Tibial artery (tissue), 4 donors: ENCODE results near the gene SEPTIN7.
A peak's percentile ranks its signal among the peaks of the same experiment; 100 is the strongest.
"Not testable (repeated sequence)": the region's sequence is repeated elsewhere in the genome, so short reads cannot be mapped to it uniquely, and the experiment has no call there.

Experiments
- DNase-seq, 2 donors: peaks; one replicate each; pipeline ENCODE4 v3.0.0-alpha.2; 2019
- H3K27ac ChIP-seq, 2 donors: fragments of 200-600 bp; sonication (generic) in 1 of 2; 1 replicate in 1 of 2; 2 replicates in 1 of 2; pipeline ENCODE4 v1.5.1; 2018 to 2019; ENCODE audit warnings: mild to moderate bottlenecking in 1 of 2
- H3K27me3 ChIP-seq, 2 donors: fragments of 200-600 bp; sonication (generic) in 1 of 2; one replicate each; pipeline versions ENCODE4 v1.5.1 to v1.6.0; 2016 to 2019
- H3K36me3 ChIP-seq, 3 donors: fragments of 200-600 bp; sonication (generic) in 2 of 3; one replicate each; pipeline ENCODE4 v1.5.1; 2016 to 2019; ENCODE audit warnings: mild to moderate bottlenecking in 2 of 3
- H3K4me1 ChIP-seq, 4 donors: fragments of 200-600 bp; sonication (generic) in 2 of 4; 1 replicate in 3 of 4; 2 replicates in 1 of 4; pipeline ENCODE4 v1.5.1; 2016 to 2019
- H3K4me3 ChIP-seq, 2 donors: fragments of 200-600 bp; sonication (generic) in 1 of 2; 1 replicate in 1 of 2; 2 replicates in 1 of 2; pipeline ENCODE4 v1.5.1; 2018 to 2019; ENCODE audit warnings: mild to moderate bottlenecking in 2 of 2
- H3K9me3 ChIP-seq, 3 donors: fragments of 200-600 bp; sonication (generic) in 1 of 3; one replicate each; pipeline ENCODE4 v1.5.1; 2016 to 2019
- CTCF ChIP-seq, 2 experiments: fragments of 200-600 bp in 1 of 2; fragments of 450-650 bp in 1 of 2; IDR thresholded peaks; one replicate each; pipeline ENCODE4 v1.5.1; 2017 to 2019; ENCODE audit warnings: antibody characterized with exemption in 2 of 2, mild to moderate bottlenecking in 1 of 2, moderate library complexity in 1 of 2
- intact Hi-C: fragments of 100-400 bp; cut with DNase I; formaldehyde crosslinking; loops from one replicate; pipeline ENCODE4 v1.15.0; 2023; ENCODE audit warnings: low total_unique reads

The SEPTIN7 gene

GRCh38 chr7:35800718-35801391 lies at the start of gene SEPTIN7:
Gene SEPTIN7 (plus strand): TSS chr7:35801057. CDS start chr7:35801210, 153 bp downstream.
- DNase-seq, result peak; percentile 98 to 100
- Histone ChIP-seq H3K27me3 (no peaks in the 10 kb centered on the region), H3K4me1 (peaks cover 5 to 41% (median 23%) of the 10 kb centered on the region in 4 donors), H3K36me3 (no peaks in the 10 kb centered on the region), H3K4me3 (peak within 1 kb of the TSS; percentile 94 to 96), H3K27ac (peak within 1 kb of the TSS; percentile 97 to 98), H3K9me3 (no peaks in the 10 kb centered on the region)
- intact Hi-C loops, result loop anchor here (5.0 to 10.0 kb wide), 2 partner anchors 74 to 84 kb away; no protein-coding TSS in a partner anchor
- TF ChIP-seq CTCF (IDR thresholded peaks at IDR 0.05), result no peak

- Histone ChIP-seq H3K4me3 (no peak overlapping the region), H3K36me3 (no peaks in the 10 kb centered on the region), H3K9me3 (no peaks in the 10 kb centered on the region), H3K27me3 (no peaks in the 10 kb centered on the region), H3K27ac (no peak overlapping the region), H3K4me1 (peaks cover 0 to 13% (median 5%) of the 10 kb centered on the region in 4 donors)
- DNase-seq, result no peak
- intact Hi-C loops, result no loop called here
- TF ChIP-seq CTCF (IDR thresholded peaks at IDR 0.05), result no peak
These were observed 48.1 kb upstream of the SEPTIN7 start for GRCh38 chr7:35752742-35753141.

GRCh38 chr7:35753761-35754603 lies 46.9 kb upstream of the SEPTIN7 start:
- no peaks in the 10 kb centered on the region for H3K27me3 ChIP-seq
- no peak for TF ChIP-seq CTCF (IDR thresholded peaks at IDR 0.05)
- H3K27ac ChIP-seq, result peak overlapping the region in 1 of 2 donors; percentile 1
- intact Hi-C loops, result no loop called here
- H3K36me3 ChIP-seq, result no peaks in the 10 kb centered on the region
- DNase-seq, result peak in 1 of 2 donors; percentile 31
- H3K4me1 ChIP-seq, result peaks cover 0 to 17% (median 1%) of the 10 kb centered on the region in 4 donors
- H3K9me3 ChIP-seq, result no peaks in the 10 kb centered on the region
- H3K4me3 ChIP-seq, result no peak overlapping the region

GRCh38 chr7:35754741-35755140 lies 46.1 kb upstream of the SEPTIN7 start:
- peak overlapping the region in 1 of 2 donors; percentile 1 for H3K27ac ChIP-seq
- DNase-seq, result no peak
- intact Hi-C loops, result no loop called here

GRCh38 chr7:35755711-35756110 lies 45.1 kb upstream of the SEPTIN7 start:
- no peak overlapping the region for H3K27ac ChIP-seq
- no peak overlapping the region for H3K4me3 ChIP-seq
- intact Hi-C loops, result no loop called here
- H3K4me1 ChIP-seq, result peaks cover 0 to 32% (median 8%) of the 10 kb centered on the region in 4 donors
- H3K9me3 ChIP-seq, result no peaks in the 10 kb centered on the region
- H3K27me3 ChIP-seq, result no peaks in the 10 kb centered on the region
- H3K36me3 ChIP-seq, result no peaks in the 10 kb centered on the region
- no peak for TF ChIP-seq CTCF (IDR thresholded peaks at IDR 0.05)
- DNase-seq, result no peak

More at GRCh38 chr7:35754741-35755140, 46.1 kb upstream of the SEPTIN7 start:
- Histone ChIP-seq H3K4me3 (no peak overlapping the region), H3K36me3 (no peaks in the 10 kb centered on the region), H3K27me3 (no peaks in the 10 kb centered on the region), H3K9me3 (no peaks in the 10 kb centered on the region), H3K4me1 (peaks cover 0 to 22% (median 1%) of the 10 kb centered on the region in 4 donors)
- TF ChIP-seq CTCF (IDR thresholded peaks at IDR 0.05), result no peak

- H3K9me3 ChIP-seq, H3K27ac ChIP-seq, intact Hi-C loops, DNase-seq, H3K27me3 ChIP-seq, H3K36me3 ChIP-seq, H3K4me3 ChIP-seq: not testable (repeated sequence)
- peaks cover 0 to 39% (median 15%) of the 10 kb centered on the region in 4 donors for H3K4me1 ChIP-seq
These were observed 44.4 kb upstream of the SEPTIN7 start for GRCh38 chr7:35756453-35756852.
